ENCODE results near the gene EVA1C.

Gene EVA1C

DNA sequence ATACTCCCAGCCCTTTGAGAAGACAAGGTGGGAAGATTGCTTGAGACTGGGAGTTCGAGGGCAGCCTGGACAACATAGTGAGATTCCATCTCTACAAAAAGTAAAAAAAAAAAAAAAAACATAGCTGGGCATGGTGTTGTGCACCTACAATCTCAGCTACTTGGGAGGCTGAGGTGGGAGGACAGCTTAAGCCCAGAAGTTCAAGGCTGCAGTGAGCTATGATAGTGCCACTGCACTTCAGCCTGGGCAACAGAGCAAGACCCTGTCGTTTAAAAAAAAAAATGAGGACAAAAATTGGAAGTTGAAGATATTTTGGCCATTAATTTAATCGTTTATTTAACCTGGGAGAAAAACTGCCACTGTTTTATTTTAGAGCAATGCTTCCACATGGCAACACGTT, 20.8 kb upstream of the EVA1C start:
- DNase-seq: no peak

DNA sequence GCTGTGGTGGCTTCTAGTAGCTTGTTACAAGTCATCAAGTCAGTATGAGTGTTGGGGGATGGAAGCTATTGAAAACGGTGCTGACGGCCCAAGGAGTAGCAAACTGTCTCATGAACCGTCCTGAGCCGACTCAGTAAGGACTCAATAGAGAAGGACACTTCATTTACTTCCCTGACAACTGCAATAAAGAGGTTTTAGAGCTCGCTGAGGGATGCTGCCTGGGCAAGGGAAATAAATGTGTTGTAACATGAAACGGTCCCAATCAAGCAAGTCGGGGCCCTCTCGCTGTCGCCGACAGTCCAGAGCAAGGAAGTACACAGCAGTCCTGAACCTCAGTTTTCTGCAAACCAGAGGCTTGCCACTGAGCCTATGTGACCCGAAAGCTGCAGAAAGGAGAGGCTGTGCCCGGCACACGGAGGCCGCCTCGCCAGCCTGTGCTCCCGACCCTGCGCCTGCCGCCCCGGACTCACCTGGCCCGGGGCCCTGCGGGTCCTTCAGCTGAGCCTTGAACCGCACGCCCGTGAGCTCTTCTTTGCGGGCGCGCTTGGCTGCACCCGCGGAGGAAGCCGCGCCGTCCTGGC, 20.1 kb upstream of the EVA1C start:
- DNase-seq: peak in 1 of 6 experiments; percentile 39

DNA sequence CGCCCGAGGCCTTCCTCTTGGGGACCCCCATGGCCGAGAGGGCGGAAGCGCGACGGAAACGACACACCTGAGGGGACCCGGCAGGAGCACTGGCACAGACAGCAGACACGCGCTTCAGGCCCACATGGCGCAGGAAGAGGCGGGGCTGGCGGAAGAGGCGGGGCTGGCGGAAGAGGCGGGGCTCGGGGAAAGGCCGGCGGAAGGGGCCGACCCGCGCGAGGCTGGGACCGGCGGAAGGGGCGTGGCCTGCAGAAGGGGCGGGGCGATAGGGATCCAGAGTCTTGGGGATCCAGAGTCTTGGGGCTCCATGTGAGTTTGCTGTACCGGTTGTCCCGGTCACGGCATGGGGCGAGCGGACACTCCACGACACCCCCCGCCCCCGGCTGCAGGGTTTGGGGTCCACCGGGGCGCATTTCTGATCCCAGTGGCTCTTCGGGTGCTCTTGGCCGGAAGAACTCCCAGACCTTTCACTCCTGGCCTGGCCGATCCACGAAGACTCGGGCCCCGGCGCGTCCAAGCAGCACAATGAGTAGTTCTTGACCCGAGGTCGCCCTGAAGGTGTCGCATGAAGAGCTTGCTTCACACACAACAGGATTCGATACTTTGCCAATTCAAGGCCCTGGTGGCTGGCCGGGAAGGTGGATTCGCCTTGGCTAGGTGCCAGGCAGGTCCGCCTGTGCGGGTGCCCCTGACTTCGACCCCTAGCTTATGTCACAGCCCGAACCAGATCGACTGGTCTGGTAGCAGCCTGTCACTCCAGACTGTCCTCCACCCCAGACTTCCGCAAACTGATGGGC, 19.4 kb upstream of the EVA1C start, which contains the start of gene URB1:
Gene URB1 (minus strand): TSS at position 133 of the 797 bp plus-strand sequence. CDS start 102 bp downstream, at position 31.
- peak; percentile 86 to 95 (median 92) for DNase-seq

DNA sequence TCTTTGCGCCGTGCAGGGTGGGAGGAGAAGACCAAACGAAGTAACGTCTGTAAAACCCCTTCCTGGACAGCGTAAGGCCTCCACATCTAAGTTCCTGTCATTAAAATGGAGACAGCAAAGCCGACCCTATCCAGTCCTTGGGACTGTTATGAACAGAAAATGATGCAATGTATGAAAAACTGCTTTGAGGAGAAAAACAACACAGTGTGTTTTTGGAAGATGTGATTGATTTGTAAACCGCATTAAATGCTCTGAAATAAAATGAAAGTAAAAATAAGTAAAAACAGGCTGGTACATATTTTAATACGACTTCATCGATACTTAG, 18.9 kb upstream of the EVA1C start:
- no peak for DNase-seq

DNA sequence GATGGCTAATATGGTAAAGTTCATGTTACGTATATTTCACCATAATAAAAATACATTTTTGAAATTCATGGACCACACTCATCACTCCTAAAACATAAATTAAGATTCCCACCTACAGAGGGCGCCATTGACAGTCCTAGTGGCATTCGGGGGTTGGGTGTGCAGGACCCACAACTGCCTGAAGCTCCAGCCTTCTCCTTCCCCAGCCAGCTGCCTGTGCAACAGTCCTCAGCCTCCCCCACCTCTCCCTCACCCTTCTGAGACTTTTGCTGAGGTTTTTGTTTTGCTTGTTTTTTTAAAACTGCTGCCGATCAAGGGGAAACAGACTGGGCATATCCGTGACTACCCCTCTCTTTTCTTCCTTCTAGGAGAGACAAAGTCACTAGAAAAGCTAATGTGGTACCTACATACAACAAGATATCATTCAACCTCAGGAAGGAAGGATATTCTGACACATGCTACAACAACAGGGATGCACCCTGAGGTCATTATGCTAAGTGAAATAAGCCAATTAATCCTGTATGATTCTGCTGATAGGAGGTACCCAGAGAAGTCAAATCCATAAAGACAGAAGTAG, 9.2 kb upstream of the EVA1C start:
- DNase-seq: peak; percentile 12 to 52 (median 21)

DNA sequence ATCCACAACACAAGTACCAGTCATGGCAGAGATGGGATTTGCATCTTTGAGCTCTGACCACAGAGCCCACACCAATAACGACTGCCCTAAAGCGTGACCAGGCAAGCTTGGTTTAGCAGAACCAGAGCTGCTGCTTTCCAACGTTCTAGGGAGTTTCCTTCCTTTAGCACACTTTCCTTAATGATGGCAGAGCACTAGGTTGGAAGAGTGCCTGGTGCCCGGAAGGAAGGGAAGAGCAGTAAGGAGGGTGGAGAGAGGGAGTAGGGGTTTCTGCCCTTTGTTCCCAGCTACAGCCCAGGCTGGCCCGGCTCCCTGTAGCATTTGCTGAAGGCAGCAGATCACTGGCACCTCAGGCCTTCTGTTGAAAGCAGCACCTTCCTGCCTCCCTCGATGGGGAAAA, 6.1 kb upstream of the EVA1C start:
- DNase-seq: no peak

DNA sequence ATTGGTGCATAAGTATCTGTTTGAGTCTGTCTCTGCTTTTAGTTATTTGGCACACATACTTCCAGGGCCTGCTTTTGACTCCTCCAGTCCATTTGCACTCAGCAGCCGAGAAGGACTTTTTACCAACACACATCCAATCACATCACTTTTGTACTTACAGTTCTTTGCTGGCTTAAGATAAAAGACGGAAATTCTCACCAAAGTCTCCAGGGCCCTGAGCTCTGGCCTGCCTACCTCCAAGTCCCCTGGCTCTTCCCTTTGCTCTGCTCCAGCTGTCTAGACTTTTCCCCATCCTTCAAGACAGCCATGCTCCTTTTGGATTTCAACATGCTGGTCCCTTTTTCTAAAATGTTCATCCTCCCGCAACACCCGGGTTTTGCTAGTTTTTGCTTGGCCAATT, 2.2 kb upstream of the EVA1C start:
- DNase-seq: no peak

DNA sequence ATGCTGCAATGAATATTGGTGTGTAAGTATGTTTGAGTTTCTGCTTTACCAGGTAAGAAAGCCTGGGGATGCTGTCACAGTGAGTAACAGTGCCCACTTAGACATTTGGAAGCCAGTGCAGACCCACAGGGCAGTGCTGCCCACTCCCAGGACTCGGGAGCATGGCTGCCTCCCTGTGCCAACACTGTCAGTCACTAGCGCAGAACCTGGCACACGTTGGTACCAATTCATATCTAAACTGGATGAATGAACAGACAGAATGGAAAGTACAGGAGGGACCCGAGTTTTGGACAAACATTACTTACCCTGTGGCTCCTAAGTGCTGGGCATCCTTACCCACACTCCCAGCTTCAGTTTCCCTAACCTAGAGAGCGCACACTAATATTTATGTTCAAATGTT, 1.6 kb upstream of the EVA1C start:
- no peak for DNase-seq

DNA sequence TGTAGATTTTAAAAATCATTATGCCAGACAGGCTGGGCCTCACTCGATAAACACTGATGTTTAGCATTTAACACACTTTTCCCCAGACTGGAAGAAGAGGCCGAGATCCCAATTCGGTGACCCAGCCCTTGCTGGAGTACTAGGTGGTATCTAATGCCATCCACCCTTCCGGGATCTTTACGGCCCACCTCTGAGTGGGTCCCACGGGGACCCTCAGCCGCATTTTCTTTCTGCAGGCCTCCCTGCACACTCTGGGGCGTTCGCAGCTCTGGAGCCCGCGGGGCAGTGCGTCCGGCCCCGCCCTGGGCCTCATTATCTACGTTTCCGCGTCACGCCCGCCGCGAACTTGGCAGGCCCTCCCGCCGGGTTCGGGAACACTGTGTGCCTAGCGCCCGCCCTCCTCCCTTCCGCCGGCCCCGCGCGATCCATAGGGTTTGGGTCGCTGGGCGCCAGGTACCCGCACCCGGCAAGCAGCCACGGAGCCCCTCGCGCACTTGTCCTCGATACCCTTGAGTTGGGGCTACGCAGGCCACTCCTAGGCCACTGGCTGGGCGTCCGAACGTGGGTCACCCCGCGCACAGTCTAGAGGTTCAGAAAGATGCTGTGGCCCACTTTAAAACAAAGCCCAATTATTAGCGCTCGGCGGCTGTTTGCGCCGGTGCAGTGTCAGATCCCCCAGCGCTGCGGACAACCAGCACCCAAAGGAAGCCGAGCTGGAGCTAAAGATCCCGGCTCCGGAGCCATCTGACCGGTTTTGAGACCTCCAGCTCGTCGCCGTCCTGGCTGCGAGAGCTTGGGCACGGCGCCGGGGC, 950 bp upstream of the EVA1C start:
- peak in 5 of 6 experiments; percentile 10 to 53 (median 30) for DNase-seq

DNA sequence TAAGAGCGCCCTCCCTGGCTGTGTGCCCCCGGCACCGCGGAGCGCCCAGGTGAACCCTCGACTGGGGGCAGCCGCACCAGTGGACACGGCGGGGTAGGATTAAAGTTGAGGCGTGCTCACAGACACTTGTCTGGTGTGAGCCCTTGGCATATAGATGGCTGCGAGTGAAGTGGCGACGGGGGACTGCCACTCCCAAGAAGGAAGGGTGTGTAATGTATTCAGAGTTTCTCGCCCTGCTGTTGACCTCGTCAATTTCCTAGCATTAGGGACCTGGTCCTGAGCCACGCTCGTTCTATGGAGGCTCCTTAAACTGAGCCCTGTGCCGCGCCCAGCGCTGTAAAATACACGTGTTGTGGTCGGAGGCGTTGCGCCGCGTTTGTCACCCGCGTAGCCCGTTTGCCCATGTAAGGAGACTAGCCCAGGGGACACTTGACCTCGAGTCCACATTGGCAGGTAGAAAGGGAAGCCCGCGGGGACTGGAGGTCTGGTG, 554 bp downstream of the EVA1C start:
- no peak for DNase-seq

DNA sequence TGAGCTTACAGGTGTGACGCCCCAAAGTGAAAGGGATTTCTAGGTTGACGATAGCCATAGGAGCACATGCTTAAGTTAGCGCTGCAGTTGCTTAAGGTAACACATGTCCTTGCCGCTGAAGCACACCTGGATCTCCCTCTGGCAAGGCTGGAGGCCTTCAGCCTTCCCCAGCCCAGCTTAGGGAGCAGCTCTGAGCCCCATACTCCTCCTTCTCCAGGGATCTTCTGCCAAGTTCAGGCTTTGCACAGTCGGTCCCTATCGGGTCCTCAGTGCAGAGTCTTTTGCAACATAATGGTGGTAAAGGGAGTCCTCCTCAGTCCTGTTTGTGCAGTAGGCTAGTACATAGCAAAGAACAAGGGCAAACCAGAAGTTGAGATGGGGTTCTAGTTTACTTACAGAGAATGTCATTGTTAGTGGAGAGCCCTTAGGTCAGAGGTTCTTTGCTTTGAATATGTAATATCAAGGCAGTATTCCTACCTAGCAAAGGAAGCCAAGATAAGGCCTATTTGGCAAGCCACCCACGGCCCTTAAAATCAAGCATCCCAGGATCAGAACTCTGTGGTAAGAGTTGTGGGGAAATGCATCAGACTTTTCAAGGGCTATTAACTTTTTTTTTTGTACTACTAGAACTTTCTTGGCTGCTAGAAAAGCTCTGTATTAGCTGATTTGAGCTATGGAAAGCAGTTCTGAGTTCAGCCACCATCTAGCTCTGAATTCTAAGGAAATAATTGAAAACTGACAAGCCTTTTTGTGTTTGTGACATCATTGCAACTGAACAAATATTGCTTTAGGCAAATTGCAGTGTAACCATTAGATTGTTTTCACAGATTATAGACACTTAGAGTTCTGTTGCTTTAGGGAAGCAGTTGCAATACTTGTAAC, 1.4 kb downstream of the EVA1C start:
- peak in 2 of 6 experiments; percentile 3 to 14 for DNase-seq

DNA sequence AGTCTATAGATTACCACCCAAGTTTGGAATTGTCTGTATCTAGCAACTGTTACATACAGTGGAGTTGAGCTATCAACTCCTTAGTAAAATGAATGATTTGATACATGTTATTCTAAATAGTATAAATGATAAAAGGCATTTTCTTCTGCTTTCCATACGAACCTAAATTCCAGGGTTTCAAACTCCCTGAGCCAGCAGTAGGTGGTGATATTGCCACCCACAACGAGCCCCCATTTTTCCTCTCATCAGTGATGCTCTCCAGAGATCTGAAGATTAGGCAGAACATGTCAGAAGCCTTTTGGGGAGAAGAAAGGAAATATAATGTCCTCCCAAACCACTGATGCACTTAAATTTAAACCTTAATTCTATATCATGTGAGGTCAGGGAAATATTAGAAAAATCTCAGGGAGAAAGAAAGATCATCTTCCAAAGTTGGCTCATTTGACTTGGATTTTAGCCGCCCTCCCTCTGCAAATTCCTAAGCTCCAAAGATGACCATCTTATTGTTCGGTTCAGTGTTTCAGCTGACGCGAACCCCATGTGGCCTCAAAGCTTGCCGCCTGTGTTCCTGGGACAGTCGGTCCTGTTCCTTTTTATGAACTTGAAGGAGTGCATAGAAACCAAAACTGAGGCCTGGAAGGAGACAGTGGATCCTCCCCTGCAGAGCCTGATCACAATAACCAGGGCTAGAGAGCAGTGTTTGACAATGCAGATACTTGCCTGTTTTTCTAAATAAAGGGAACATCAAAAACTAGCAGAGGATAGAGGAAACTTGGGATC, 2.3 kb downstream of the EVA1C start:
- no peak for DNase-seq

DNA sequence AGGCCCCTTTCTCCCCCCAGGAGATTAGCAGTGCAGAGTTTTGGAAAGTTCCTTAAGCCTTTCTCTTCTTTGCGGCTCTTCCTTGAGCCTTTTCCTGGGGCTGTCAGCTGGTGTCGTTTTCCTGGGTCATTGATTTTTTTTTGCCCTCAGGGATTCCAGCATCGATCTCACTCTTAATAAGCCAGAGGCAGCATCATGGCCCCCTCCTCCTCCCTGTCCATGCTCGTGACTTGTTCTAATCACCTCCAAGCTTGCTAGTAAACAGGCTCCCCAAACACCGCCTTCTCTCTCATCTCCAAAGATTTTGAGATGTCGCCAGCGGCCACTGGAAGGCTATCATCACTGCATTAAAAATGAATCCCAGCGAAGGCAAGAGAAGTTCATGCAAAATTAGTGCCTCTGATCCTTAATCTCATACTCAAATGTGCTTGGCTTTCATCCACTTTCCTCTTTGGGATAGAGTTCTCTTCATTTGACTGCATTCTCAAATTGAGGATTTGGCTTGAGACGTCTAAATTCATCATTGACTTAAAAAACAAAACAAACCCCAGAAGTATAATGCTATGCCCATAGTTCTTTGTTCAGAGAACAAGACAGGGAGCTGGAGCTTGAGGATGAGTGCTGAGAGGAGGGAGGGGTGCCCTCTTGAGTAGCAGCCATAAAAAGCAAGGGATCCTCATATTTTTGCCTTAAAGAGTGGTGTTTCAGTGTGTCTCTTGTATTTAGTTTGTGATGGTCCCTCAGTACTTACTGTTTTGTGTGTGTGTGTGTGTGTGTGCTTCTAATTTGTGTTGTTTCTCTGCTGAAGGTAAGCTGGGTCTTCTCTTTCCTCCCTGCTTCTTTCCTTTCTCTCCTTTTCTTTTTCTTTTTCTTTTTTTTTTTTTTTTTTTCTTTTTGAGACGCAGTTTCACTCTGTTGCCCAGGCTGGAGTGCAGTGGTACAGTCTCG, 3.2 kb downstream of the EVA1C start:
- no peak for DNase-seq

DNA sequence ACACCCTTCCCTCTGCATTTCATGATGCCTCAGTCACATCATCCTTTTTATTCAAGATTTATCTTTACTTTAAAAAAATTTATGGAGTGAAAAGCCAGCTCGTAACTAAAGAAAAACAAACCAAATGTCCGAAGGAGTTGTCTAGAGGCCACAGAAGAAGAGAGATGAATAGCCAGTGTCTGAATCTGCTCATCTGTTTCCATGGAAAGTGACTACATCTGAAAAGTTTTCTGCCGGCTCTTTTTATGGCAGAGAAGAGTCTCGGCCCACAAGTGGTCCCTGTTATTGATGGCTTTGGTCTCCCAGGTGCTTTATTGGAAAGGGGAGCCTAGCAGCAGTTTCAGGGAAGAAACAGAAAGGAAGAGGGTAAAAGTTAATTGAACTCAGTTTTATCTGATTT, 5.6 kb downstream of the EVA1C start:
- no peak for DNase-seq

DNA sequence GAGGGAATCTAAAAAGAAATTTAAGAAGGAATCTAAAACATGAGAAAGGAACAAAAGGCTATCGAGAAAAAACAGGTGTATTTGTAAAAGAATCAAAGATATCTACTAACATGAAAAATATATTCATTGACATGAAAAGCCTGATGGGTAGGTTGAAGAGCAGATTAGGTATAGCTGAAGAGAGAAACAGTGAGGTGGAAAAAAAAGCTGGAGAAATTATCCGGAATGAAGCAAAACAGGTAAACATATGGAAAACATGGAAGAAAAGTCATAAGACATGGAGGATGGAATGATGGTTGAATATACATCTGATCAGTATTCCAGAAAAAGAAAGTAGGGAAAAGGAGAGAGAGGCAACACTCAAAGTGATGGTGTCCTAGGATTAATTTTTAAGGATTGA, 9.6 kb downstream of the EVA1C start:
- no peak for DNase-seq

DNA sequence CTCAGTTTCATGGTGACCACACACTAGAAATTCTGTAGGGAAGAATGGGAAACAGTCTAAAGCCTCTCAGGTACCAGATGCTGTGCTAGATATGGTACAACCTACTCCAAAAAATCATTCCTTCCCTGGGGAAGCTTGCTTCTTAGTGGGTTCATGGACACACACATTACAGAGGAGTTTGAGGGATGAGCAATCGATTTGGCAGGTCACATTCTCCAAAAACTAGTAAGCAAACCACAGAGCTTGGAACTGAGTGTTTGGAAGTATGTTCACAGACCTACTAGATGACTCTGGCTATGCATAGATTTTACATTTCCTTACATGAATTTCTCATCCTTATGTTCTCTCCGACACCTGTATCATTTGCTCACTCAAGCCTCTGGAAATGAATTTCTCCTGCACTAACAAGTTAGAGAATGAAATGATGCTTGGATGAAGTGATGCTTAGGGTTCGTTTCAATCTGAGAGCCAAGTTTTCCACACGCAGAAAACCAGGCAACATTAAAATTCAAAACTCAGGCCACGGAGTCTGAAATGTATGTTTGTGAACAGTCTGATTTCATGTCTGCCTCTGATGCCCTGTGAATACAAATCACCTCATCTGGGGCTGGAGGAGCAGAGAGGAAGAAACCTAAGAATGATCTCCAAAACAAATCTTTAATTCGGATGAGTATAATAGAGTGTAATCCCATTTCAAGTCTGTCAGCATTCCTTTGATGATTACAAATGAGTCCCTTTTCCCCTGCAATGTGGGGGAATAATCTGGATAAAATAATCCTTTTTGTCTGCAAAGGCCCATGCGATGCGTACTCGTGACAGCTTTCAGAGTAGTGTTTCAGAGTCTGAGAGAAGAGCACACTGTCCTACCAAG, 11.0 kb downstream of the EVA1C start:
- no peak for DNase-seq

DNA sequence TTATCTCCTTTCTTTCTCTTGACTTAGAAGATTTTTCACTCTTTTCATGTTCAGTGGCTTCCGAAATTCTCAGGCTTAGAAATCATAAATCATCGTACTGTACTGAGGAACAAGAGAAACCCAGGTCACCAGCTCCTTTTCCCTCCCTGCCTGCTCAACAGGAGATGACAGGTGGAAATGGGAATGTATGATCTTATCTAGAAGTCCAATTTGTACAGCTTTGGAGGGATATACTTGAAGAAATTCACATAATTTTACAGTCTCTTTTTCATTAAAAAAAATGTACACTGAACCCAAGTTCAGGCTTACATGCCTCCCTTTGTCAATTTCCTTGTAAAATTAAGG, 11.7 kb downstream of the EVA1C start:
- DNase-seq: no peak

DNA sequence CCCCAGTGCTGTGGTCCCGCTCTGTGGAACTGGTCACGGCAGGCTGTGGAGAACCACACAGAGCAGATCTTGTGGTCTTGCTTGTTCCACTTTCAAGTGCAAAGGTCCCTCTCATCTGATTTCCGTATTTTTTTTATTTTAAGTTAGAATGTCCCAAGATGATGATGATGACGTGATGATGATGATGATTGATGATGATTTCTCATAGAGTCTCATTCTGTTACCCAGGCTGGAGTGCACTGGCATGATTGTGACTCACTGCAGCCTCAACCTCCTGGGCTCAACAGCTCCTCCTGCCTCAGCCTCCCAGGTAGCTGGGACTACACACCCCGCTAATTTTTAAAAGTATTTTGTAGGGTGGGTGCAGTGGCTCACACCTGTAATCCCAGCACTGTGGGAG, 12.2 kb downstream of the EVA1C start:
- no peak for DNase-seq

DNA sequence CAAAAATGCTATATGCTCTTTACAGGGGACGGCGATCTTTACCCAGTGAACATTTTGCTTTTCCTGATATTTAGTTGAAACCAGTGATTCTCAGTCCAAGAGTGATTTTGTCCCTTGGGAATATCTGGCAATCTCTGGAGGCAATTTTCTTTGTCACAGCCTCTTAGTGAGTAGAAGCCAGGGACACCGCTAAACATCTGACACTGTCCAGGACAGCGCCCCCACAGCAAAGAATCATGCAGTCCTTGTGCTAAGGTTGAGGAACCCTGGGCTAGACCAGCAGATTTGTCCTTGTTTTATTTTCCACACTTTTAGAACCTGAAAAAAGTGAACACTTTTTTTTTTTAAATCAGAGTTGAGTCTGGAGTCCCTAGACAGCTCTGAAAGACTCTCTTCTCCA, 13.1 kb downstream of the EVA1C start:
- DNase-seq: no peak

Data from stimulated activated naive CD4-positive, alpha-beta T cell (primary cell).